GM12801 (cell line): ENCODE data around the gene ZBTB7A.

Source experiments
- CTCF ChIP-seq: IDR thresholded peaks from one replicate; pipeline ENCODE4 v1.5.1; 2011; ENCODE audit warnings: control low read depth; ENCODE audit not compliant: insufficient read length; ENCODE audit errors: extremely low read depth

The ZBTB7A gene

GRCh38 chr19:4053423-4054324 lies 13.0 kb downstream of the ZBTB7A start:
- no peak for TF ChIP-seq CTCF

- TF ChIP-seq CTCF: no peak
Measured at GRCh38 chr19:4052993-4053422, 13.7 kb downstream of the ZBTB7A start.

GRCh38 chr19:4052114-4052992 lies 14.3 kb downstream of the ZBTB7A start:
- no peak for TF ChIP-seq CTCF

- no peak for TF ChIP-seq CTCF
Measured at GRCh38 chr19:4051175-4052101, 15.3 kb downstream of the ZBTB7A start.

GRCh38 chr19:4049432-4049831 lies 17.3 kb downstream of the ZBTB7A start:
- TF ChIP-seq CTCF: no peak

GRCh38 chr19:4046946-4047683 lies 19.6 kb downstream of the ZBTB7A start:
- TF ChIP-seq CTCF: no peak
